SK-N-MC (cell line): Measurements from ENCODE around the gene C1orf167.

Source experiments
- EZH2 ChIP-seq: fragments of 200-600 bp; sonication (generic); IDR thresholded peaks from one replicate; pipeline ENCODE4 v1.6.1; 2017; ENCODE audit warnings: antibody characterized with exemption
- FOXP2 ChIP-seq: optimal IDR thresholded peaks from 2 replicates; pipeline ENCODE3; 2011; ENCODE audit warnings: mild to moderate bottlenecking, moderate library complexity; ENCODE audit not compliant: insufficient read depth; ENCODE audit errors: extremely low read length, control extremely low read depth
- POLR2AphosphoS5 ChIP-seq: IDR thresholded peaks from 2 replicates; pipeline ENCODE4 v1.6.1; 2012; ENCODE audit warnings: mild to moderate bottlenecking, low read depth, low read length, borderline replicate concordance

DNA sequence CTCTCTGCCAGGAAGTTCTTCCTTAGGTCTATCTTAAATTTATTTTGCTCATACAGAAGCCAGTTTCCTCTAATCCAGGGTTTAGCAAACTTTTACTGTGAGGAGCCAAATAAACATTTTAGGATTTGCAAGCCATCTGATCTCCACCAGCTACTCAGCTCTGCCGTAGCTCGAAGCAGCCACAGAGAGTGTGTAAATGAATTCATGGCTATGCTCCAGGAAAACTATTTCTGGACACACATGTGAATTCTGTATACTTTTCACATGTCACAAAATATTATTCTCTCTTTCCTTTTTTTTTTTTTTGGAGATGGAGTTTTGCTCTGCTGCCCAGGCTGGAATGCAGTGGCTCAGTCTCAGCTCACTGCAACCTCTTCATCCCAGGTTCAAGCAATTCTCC is 39.5 kb upstream of the C1orf167 start:
- TF ChIP-seq POLR2AphosphoS5 (no peak), FOXP2 (no peak), EZH2 (no peak)
